GM18499 (cell line): Measurements from ENCODE around the gene ENTPD3.
"Not testable (repeated sequence)": the region's sequence is repeated elsewhere in the genome, so short reads cannot be mapped to it uniquely, and the experiment has no call there.

ENCODE experiments used
- ATAC-seq: cut with Tn5 transposase; IDR thresholded peaks from one replicate; pipeline ENCODE4 v1.9.1; 2021; ENCODE audit warnings: moderate number of reproducible peaks; ENCODE audit not compliant: insufficient read depth, unreplicated experiment

ENTPD3 gene

DNA sequence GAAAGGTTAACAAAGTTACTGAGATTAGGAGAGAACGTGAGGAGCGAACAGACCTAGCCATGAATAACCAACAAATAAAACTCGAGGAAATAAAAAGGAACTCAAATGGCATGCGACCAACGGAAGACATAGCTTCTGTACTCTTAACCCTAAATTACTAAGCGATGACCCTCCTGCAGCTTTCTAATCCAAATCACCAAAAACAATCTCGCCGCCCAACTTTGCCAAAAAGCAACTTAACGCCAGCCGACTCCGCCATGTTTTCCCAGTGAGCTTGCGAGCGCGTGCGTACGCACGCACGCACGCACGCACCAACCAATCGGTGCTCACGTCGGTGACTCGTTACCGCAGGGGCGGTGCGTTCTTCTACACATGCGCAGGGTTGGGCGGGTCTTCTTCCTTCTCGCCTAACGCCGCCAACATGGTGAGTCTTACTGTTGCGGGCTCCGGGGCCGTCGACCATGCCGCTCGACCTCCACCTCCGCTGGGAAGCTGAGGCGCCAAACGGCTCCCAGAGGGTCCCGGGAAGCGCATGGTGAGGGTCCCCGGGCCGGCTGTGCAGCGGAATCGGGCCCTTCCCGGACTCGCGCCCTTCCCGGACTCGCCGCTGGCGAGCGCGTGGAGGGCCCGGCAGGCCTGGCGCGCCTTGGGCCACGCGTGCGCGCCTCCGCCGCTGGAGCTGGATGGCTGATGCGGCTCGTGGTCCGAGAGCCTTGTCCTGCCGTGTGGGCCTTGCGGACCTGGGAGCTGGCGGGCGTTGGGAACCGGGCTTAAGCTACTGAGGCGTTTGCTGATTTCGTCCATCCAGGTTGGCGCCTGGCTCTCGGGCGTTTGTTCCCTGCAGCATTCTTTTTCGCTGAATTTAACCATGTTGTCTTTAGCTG is 70.2 kb downstream of the ENTPD3 start, which contains the start of gene RPL14:
Gene RPL14 (plus strand): TSS at position 400 of the 884 bp plus-strand sequence. CDS start 133 bp downstream, at position 533.
- peak; percentile 39 for ATAC-seq

DNA sequence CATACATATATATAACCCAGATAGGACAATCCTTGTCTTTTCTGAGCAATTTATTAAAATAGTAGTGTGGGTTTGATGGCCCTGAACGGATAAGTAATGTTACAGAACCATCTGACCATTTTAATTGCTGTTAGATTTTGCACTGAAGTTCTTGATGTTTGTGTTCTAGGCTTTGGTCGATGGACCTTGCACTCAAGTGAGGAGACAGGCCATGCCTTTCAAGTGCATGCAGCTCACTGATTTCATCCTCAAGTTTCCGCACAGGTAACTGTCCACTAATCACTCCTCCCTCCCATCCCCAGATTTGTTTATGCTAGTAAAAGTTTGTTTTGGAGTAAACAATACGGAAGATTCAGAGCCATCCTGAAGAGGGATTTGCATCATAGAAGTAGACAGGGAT is 71.5 kb downstream of the ENTPD3 start:
- no peak for ATAC-seq

DNA sequence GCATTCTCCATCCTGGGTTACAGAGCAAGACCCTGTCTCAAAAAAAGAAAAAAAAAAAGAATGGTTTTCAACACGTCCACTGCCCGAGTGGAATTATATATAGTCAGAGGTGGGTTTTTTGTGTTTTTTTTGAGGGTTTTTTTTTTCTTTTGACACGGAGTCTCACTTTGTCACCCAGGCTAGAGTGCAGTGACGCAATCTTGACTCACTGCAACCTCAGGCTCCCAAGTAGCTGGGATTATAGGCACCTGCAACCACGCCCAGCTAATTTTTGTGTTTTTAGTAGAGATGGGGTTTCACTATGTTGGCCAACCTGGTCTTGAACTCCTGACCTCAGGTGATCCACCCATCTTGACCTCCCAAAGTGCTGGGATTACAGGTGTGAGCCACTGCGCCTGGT is 73.5 kb downstream of the ENTPD3 start:
- not testable (repeated sequence) for ATAC-seq

DNA sequence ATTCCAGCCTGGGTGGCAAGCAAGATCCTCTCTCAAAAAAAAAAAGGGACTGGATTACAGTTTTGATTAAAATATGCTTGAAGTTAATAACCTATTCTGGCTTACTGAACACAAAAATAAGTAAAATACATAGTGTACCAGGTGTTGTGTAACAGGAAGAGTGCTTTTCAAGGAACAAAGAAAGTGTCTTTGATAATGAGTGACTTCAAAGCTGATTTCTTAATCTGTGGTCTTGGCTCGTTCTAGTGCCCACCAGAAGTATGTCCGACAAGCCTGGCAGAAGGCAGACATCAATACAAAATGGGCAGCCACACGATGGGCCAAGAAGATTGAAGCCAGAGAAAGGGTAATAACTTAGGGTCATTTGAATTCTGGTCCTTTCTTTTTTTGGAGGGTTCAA is 74.2 kb downstream of the ENTPD3 start:
- ATAC-seq: no peak

DNA sequence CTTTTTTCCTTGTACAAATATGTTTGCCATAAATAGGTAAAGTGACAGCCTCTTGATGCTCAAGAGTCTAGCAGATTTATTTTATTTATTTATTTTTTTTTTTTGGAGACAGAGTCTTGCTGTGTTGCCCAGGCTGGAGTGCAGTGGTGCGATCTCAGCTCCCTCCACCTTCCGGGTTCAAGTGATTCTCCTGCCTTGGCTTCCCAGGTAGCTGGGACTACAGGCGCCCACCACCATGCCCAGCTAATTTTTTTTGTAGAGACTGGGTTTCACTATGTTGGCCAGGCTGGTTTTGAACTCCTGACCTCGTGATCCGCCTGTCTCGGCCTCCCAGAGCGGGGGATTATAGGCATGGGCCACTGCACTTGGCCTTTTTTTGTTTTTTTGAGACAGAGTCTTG is 75.9 kb downstream of the ENTPD3 start:
- not testable (repeated sequence) for ATAC-seq

DNA sequence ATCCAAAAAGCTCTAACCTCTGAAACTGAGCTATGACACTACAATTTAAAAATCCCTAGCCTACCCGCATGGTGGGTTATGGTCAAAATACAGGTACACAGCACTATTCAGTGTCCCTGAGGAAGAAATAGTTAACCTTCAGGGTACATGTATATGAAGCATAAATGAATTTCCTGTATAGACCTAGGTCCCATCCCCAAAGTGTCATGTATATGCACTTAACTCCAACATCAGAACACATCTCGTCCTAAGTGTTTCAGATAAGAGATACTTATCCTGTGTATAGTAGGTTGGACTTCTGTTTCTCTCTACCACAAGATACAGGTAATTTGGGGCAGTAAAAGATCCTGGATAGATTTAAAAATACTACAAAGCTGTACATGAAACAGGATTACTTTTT is 76.6 kb downstream of the ENTPD3 start:
- no peak for ATAC-seq

DNA sequence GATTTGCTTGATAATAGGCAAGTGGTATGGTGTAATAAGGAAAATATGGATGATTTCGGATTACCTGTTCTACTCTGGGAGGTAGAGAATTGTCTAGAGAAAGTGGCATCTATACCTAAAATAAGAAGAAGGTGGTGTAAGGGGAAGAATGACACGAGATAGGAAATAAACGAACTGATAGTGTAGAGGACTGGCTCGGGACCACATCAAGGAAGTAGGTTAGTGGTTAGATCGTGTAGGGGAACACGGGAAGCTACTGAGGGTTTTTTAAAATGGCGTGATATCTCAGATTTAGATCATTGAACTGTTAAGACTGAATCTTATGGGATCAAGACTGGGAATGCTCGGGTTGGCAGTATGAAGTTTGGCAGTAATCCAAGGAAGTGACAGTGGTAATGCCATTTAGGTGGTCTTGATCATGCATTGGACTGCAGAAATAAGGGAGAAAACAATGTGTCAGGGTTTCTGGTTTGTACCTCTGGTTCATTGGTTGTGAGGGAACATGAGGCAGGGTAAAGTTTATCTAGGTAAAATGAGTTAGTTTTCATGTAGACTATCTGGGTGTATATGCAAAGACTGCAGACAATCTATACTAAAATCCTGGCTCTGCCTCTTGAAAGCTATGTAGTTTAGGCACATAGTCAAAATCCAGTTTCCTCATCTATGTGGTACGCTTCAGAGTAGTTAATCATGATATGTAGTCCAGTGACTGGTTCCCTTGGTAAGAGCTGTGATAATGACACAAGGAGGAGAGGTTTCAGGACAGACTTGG is 77.5 kb downstream of the ENTPD3 start:
- no peak for ATAC-seq

DNA sequence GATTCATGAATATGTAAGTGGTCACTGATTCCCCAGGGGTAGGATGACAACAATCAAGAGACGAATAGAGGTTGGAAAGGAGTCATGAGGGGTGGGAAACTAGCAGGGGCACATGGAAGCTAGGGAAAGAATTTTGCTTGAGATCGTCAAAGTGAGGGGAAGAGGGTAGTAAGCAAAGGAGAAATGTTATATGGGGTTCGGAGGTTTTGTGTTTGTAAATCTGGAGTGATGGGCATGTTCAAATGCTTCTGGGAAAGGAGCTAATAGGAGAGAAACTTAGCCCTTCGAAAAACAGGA is 78.1 kb downstream of the ENTPD3 start:
- ATAC-seq: no peak

DNA sequence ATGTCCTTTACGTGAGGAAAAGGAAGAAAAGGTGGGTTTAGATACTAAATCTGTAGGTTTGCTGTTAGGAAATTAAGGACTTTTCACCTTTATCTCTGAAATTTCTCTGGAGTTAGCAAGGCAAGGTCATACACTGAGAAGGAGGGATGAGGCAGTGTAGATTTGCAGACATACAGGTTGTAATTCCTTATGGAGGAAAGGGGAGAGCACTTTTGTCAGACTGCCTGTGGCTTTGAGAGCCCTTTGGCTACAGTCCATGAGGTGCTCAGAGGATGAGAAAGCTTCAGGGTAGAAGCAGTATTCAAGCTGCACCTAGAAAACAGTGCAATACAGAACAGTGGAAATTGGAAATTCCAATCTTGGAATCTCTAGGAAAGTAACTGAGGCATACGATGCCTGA is 78.5 kb downstream of the ENTPD3 start:
- ATAC-seq: no peak

DNA sequence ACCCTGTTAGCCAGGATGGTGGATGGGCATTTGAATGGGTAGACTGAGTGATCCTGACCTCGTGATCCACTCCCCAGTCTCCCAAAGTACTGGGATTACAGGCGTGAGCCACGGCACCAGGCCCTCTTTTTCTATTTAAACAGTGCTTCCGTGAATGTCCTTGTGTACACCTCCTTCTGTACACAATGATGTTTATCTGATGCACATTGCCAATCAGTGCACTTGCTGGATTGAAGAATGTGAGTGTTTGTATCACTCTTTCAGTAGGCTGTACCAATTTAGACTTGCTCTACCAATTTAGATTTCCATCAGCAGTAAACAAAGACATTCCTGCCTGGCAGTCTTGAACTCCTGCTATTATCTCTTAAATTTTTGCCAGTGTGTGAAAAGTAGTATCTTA is 81.0 kb downstream of the ENTPD3 start:
- ATAC-seq: no peak

DNA sequence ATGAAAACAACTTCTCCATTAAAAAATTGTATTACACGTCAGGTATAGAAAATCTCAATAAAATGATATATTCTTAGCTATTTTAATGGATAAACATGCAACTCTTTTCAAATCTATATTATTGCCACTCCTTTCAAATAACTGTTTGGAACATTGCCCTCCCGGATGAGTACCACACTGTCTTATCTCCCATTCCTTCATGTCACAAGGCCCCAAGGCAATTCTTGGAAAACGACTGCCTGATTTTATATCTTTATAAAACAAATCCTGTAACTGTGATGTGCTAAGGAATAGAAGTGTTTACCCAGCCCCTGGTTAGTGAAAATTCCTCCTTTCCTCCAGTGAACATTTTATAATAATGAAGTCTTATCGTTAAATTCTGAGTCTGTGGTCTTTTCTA is 83.7 kb downstream of the ENTPD3 start:
- no peak for ATAC-seq

DNA sequence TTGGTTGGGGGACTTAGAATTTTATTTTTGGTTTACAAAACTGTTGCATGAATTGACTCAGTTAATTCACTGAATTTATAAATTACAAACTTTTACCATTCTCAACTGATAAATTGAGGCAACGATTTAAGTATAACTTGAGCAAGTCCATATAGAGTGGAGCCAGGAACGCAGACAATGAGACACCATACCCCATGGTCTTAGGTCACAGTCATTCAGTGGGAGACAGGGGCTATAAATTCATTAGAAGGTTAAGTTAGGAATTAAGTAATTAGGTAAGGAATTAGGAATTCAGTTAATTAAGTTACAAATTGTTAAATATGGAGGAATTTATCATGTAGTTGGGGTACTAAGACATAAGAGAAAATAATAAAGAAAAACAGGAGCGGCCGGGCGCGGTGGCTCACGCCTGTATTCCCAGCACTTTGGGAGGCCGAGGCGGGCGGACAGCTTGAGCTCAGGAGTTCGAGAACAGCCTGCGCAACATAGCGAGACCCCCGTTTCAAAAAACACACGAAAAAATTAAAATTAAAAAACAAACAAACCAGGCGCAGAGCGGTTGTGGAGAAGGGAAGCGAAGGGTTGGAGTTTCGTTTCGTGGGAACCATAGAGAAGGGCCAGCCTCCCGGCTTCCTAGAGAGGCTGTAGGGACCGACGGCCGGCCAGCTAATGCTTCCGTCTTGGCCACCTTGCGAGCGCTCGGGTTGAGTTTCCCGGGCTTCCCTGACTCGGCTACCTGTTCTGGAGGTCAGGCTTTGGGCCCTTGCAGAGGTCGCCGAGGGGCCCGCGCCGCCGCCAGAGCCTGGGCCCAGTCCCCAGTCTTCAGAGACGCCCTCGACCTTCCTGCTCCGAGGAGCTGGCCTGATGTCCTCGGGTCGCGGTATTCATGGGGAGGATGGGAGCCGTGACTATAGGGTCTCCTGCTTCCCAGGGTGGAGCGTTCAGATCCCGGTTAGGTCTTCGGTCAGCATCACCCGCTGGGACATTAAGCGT is 89.8 kb downstream of the ENTPD3 start, which contains the start of gene ZNF619:
Gene ZNF619 (plus strand): TSS at position 645 of the 993 bp plus-strand sequence. CDS start 858 bp downstream, outside the sequence.
- no peak for ATAC-seq

DNA sequence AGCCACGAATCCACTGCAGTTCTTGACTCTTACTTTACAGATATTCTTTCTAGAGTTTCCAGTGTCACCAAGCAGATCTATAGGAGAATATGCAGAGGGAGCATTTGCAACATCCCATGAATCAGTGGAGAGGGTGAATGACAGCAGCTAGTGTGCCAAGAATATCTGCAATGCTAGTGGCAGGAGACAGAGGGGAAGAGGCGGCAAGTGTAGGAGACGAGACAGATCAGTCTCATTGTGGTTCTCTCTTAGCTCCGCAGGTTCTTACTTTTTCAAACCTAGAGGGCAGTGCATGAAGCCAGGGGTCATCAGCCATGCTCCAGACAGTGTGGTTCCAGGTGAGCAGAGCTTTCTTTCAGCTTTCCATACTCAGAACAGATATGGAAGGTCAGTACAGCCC is 90.7 kb downstream of the ENTPD3 start:
- ATAC-seq: no peak
